ENCODE results near the gene EXT2.

EXT2 gene

DNA sequence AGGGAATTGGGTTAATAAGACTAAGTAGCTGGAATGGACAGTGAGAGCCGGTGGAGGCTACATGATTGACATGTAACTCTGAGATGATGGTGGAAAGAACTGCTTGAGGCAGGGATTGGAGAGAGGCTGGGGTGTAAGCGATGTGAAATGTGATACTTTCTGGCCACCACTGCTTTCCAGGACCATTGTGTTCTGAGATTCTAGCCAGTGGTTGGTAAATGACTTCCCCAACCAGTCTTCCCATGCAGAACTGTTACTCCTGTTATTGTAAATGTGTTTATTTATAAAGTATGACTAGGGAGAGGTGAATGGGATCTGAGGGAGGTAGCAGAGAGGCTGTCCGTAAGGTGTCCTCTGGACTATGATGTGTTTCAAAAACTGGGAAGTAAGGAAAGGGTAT is 18.1 kb downstream of the EXT2 start:
- H3K27me3 ChIP-seq (ENCODE audit: control insufficient read depth, insufficient read depth, low read length): no peaks in the 10 kb centered on the region
- H3K4me1 ChIP-seq (ENCODE audit: control insufficient read depth, insufficient read depth, low read length): no peaks in the 10 kb centered on the region
- H3K36me3 ChIP-seq (ENCODE audit: control insufficient read depth, insufficient read depth, low read length): no peaks in the 10 kb centered on the region
- H3K4me3 ChIP-seq (ENCODE audit: low read depth, low read length): no peak overlapping the region
- no peaks in the 10 kb centered on the region for H3K9me3 ChIP-seq (ENCODE audit: control insufficient read depth, insufficient read depth, low read length)
- no peak overlapping the region for H3K9ac ChIP-seq (ENCODE audit: low read depth, low read length)

GRCh38 chr11:44116234-44116830 is 20.9 kb downstream of the EXT2 start:
- H3K4me1 ChIP-seq (ENCODE audit: control insufficient read depth, insufficient read depth, low read length): no peaks in the 10 kb centered on the region
- no peak overlapping the region for H3K9ac ChIP-seq (ENCODE audit: low read depth, low read length)
- H3K36me3 ChIP-seq (ENCODE audit: control insufficient read depth, insufficient read depth, low read length): no peaks in the 10 kb centered on the region
- H3K27me3 ChIP-seq (ENCODE audit: control insufficient read depth, insufficient read depth, low read length): no peaks in the 10 kb centered on the region
- no peaks in the 10 kb centered on the region for H3K9me3 ChIP-seq (ENCODE audit: control insufficient read depth, insufficient read depth, low read length)
- no peak overlapping the region for H3K4me3 ChIP-seq (ENCODE audit: low read depth, low read length)

DNA sequence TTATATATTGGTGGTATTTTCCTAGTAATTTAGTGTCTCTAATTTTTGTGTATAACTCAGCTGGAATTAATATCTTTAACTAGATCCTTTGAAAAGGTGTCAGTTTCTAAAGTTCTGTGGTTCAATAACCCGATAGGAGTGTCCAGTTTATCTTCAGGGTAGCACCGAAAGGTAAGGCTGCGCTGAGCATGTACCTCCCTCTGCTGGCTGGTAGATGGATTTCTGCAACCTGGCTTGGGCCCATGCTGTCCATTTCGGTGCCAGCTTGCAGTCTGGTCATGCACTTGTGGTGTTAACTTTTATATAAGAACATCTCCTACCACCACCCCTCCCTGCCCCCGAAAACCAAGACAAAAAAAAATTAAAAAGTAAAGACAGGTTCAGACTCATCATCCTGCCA is 24.7 kb downstream of the EXT2 start:
- Histone ChIP-seq H3K4me1 (ENCODE audit: control insufficient read depth, insufficient read depth, low read length) (no peaks in the 10 kb centered on the region), H3K9me3 (ENCODE audit: control insufficient read depth, insufficient read depth, low read length) (no peaks in the 10 kb centered on the region), H3K36me3 (ENCODE audit: control insufficient read depth, insufficient read depth, low read length) (no peaks in the 10 kb centered on the region), H3K9ac (ENCODE audit: low read depth, low read length) (no peak overlapping the region), H3K27me3 (ENCODE audit: control insufficient read depth, insufficient read depth, low read length) (no peaks in the 10 kb centered on the region), H3K4me3 (ENCODE audit: low read depth, low read length) (no peak overlapping the region)

DNA sequence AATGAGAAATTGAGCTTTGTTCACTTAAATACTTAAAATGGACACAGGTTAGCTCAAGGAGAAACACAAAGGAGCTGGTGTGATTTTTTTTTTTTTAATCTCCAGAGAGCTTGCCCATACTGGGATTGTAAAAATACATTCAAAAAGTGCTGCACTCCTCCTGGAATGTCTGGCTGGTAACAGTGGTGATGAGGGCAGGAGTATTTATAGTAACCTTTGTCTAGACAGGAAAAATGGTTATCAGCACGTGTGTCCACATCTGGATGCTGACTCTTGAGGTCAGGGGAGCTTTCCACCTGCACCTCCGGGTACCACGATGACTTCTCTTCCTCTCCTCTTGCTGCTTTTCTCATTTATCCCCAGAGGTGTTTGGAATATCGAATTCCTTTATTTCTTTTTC is 30.1 kb downstream of the EXT2 start:
- H3K36me3 ChIP-seq (ENCODE audit: control insufficient read depth, insufficient read depth, low read length): peaks cover 8% of the 10 kb centered on the region

GRCh38 chr11:44126304-44126703 is 30.8 kb downstream of the EXT2 start:
- H3K9ac ChIP-seq (ENCODE audit: low read depth, low read length): no peak overlapping the region
- no peak overlapping the region for H3K4me3 ChIP-seq (ENCODE audit: low read depth, low read length)
- no peaks in the 10 kb centered on the region for H3K27me3 ChIP-seq (ENCODE audit: control insufficient read depth, insufficient read depth, low read length)
- H3K9me3 ChIP-seq (ENCODE audit: control insufficient read depth, insufficient read depth, low read length): no peaks in the 10 kb centered on the region
- peaks cover 8% of the 10 kb centered on the region for H3K36me3 ChIP-seq (ENCODE audit: control insufficient read depth, insufficient read depth, low read length)
- no peaks in the 10 kb centered on the region for H3K4me1 ChIP-seq (ENCODE audit: control insufficient read depth, insufficient read depth, low read length)

More for the DNA sequence above, 30.1 kb downstream of the EXT2 start:
- H3K9ac ChIP-seq (ENCODE audit: low read depth, low read length): no peak overlapping the region
- no peaks in the 10 kb centered on the region for H3K27me3 ChIP-seq (ENCODE audit: control insufficient read depth, insufficient read depth, low read length)
- H3K9me3 ChIP-seq (ENCODE audit: control insufficient read depth, insufficient read depth, low read length): no peaks in the 10 kb centered on the region
- no peak overlapping the region for H3K4me3 ChIP-seq (ENCODE audit: low read depth, low read length)
- H3K4me1 ChIP-seq (ENCODE audit: control insufficient read depth, insufficient read depth, low read length): no peaks in the 10 kb centered on the region

- H3K9me3 ChIP-seq (ENCODE audit: control insufficient read depth, insufficient read depth, low read length): no peaks in the 10 kb centered on the region
- no peak overlapping the region for H3K4me3 ChIP-seq (ENCODE audit: low read depth, low read length)
- H3K4me1 ChIP-seq (ENCODE audit: control insufficient read depth, insufficient read depth, low read length): no peaks in the 10 kb centered on the region
- H3K27me3 ChIP-seq (ENCODE audit: control insufficient read depth, insufficient read depth, low read length): no peaks in the 10 kb centered on the region
- no peak overlapping the region for H3K9ac ChIP-seq (ENCODE audit: low read depth, low read length)
- H3K36me3 ChIP-seq (ENCODE audit: control insufficient read depth, insufficient read depth, low read length): peaks cover 8% of the 10 kb centered on the region
These were observed 31.7 kb downstream of the EXT2 start for GRCh38 chr11:44127130-44127529.

DNA sequence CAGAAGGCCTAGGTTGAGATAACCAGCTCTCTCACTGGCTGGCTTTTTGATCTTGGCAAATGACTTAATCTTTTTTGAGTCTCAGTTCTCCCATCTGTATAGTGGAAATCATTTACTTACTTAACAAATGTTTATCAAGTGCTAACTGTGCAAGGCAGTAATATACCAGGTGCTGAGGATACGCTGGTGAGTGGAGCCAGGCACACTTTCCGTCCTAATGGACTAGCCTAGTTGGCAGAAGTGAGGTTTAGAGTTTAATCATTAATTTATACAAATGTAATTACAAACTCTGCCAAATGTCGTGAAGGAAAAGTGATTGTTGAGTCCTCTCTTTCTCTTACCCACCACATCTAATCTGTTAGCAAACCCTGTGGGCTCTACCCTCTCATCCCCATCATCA is 33.3 kb downstream of the EXT2 start:
- H3K9me3 ChIP-seq (ENCODE audit: control insufficient read depth, insufficient read depth, low read length): no peaks in the 10 kb centered on the region
- H3K9ac ChIP-seq (ENCODE audit: low read depth, low read length): no peak overlapping the region
- no peaks in the 10 kb centered on the region for H3K4me1 ChIP-seq (ENCODE audit: control insufficient read depth, insufficient read depth, low read length)
- no peak overlapping the region for H3K4me3 ChIP-seq (ENCODE audit: low read depth, low read length)
- peaks cover 8% of the 10 kb centered on the region for H3K36me3 ChIP-seq (ENCODE audit: control insufficient read depth, insufficient read depth, low read length)
- H3K27me3 ChIP-seq (ENCODE audit: control insufficient read depth, insufficient read depth, low read length): no peaks in the 10 kb centered on the region

DNA sequence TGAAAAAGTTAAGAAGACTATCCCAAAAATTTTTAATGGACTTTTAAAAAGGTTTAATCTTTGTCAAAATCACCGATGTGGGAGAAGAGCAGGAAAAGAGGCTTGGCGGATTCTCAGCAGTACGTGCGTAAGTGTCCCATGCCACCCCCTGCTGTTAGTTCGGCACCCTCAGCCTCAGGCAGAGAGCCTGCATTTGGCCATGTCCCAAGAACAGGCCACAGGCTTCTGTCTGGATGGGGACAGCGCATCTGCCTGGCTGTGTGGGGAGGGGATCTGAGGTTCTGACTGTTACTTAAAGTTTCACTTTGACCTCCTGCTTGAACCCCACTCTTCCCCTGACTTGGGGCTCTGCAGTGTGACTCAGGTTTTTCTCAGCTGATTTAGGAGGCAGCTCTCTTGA is 35.3 kb downstream of the EXT2 start:
- Histone ChIP-seq H3K36me3 (ENCODE audit: control insufficient read depth, insufficient read depth, low read length) (peaks cover 8% of the 10 kb centered on the region), H3K4me1 (ENCODE audit: control insufficient read depth, insufficient read depth, low read length) (no peaks in the 10 kb centered on the region), H3K9me3 (ENCODE audit: control insufficient read depth, insufficient read depth, low read length) (no peaks in the 10 kb centered on the region), H3K9ac (ENCODE audit: low read depth, low read length) (no peak overlapping the region), H3K4me3 (ENCODE audit: low read depth, low read length) (no peak overlapping the region), H3K27me3 (ENCODE audit: control insufficient read depth, insufficient read depth, low read length) (no peaks in the 10 kb centered on the region)

GRCh38 chr11:44133335-44133946 is 38.0 kb downstream of the EXT2 start:
- no peaks in the 10 kb centered on the region for H3K4me1 ChIP-seq (ENCODE audit: control insufficient read depth, insufficient read depth, low read length)
- H3K9ac ChIP-seq (ENCODE audit: low read depth, low read length): no peak overlapping the region
- H3K36me3 ChIP-seq (ENCODE audit: control insufficient read depth, insufficient read depth, low read length): peaks cover 1% of the 10 kb centered on the region
- H3K9me3 ChIP-seq (ENCODE audit: control insufficient read depth, insufficient read depth, low read length): no peaks in the 10 kb centered on the region
- no peak overlapping the region for H3K4me3 ChIP-seq (ENCODE audit: low read depth, low read length)
- H3K27me3 ChIP-seq (ENCODE audit: control insufficient read depth, insufficient read depth, low read length): no peaks in the 10 kb centered on the region

DNA sequence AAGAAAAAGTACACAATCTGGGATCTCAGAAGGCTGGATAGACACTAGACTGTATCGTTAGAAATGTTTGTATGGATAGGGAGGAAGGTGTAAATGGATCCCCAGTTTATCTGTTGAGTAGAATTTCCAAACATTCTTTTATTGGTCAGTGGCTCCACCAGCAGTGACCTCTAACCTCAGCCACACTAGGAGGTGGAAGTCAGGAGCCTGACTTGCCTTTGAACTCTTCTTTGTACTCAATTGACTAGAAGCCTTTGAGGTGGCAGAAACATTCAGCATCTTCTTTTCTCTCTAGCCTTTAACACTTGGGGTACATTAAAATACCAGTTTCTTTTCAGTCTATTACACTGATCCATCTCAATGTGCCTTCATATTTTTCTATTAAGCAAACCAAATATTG is 39.1 kb downstream of the EXT2 start:
- Histone ChIP-seq H3K4me3 (ENCODE audit: low read depth, low read length) (no peak overlapping the region), H3K9me3 (ENCODE audit: control insufficient read depth, insufficient read depth, low read length) (no peaks in the 10 kb centered on the region), H3K36me3 (ENCODE audit: control insufficient read depth, insufficient read depth, low read length) (no peaks in the 10 kb centered on the region), H3K4me1 (ENCODE audit: control insufficient read depth, insufficient read depth, low read length) (no peaks in the 10 kb centered on the region), H3K27me3 (ENCODE audit: control insufficient read depth, insufficient read depth, low read length) (no peaks in the 10 kb centered on the region), H3K9ac (ENCODE audit: low read depth, low read length) (no peak overlapping the region)

GRCh38 chr11:44136176-44136945 is 40.9 kb downstream of the EXT2 start:
- H3K4me1 ChIP-seq (ENCODE audit: control insufficient read depth, insufficient read depth, low read length): no peaks in the 10 kb centered on the region
- no peaks in the 10 kb centered on the region for H3K36me3 ChIP-seq (ENCODE audit: control insufficient read depth, insufficient read depth, low read length)
- no peak overlapping the region for H3K9ac ChIP-seq (ENCODE audit: low read depth, low read length)
- no peak overlapping the region for H3K4me3 ChIP-seq (ENCODE audit: low read depth, low read length)
- H3K27me3 ChIP-seq (ENCODE audit: control insufficient read depth, insufficient read depth, low read length): no peaks in the 10 kb centered on the region
- H3K9me3 ChIP-seq (ENCODE audit: control insufficient read depth, insufficient read depth, low read length): no peaks in the 10 kb centered on the region

GRCh38 chr11:44137057-44137456 is 41.6 kb downstream of the EXT2 start:
- H3K9me3 ChIP-seq (ENCODE audit: control insufficient read depth, insufficient read depth, low read length): no peaks in the 10 kb centered on the region
- no peak overlapping the region for H3K9ac ChIP-seq (ENCODE audit: low read depth, low read length)
- H3K36me3 ChIP-seq (ENCODE audit: control insufficient read depth, insufficient read depth, low read length): no peaks in the 10 kb centered on the region
- no peaks in the 10 kb centered on the region for H3K4me1 ChIP-seq (ENCODE audit: control insufficient read depth, insufficient read depth, low read length)
- no peak overlapping the region for H3K4me3 ChIP-seq (ENCODE audit: low read depth, low read length)
- H3K27me3 ChIP-seq (ENCODE audit: control insufficient read depth, insufficient read depth, low read length): no peaks in the 10 kb centered on the region
